ENCODE measurements around the gene METTL25.

GRCh38 chr12:82504409-82504808 is 146.1 kb downstream of the METTL25 start:
- no peak for TF ChIP-seq POLR2A (IDR thresholded peaks at IDR 0.05)
- TF ChIP-seq CTCF (IDR thresholded peaks at IDR 0.05), result no peak

Data from upper lobe of left lung (tissue), 4 donors.